Stimulated activated CD8-positive, alpha-beta memory T cell treated with anti-CD3 and anti-CD28 coated beads, Interleukin-7, amount 100 ng/mL, for 48 hours (primary cell): ENCODE results near the gene MIF4GD.
"Not testable (repeated sequence)": the region's sequence is repeated elsewhere in the genome, so short reads cannot be mapped to it uniquely, and the experiment has no call there.

Source experiments
- DNase-seq, 2 donors: peaks; one replicate each; pipeline ENCODE4 v3.0.0-alpha.2; 2020; ENCODE audit warnings: low read depth in 1 of 2; ENCODE audit errors: extremely low read depth in 1 of 2

MIF4GD gene

GRCh38 chr17:75262112-75262606 is 8.9 kb downstream of the MIF4GD start:
- DNase-seq = no peak

- DNase-seq = peak; percentile 83 to 93
Observed at GRCh38 chr17:75261336-75262111, 9.5 kb downstream of the MIF4GD start, which contains the start of the genes GGA3 and MRPS7. TSS of gene GGA3 (minus strand) at chr17:75261606. CDS start at chr17:75261587, 19 bp downstream. TSS of gene MRPS7 (plus strand) at chr17:75261879. CDS start at chr17:75261901, 22 bp downstream.

GRCh38 chr17:75260641-75261335 is 10.2 kb downstream of the MIF4GD start:
- DNase-seq = no peak

DNA sequence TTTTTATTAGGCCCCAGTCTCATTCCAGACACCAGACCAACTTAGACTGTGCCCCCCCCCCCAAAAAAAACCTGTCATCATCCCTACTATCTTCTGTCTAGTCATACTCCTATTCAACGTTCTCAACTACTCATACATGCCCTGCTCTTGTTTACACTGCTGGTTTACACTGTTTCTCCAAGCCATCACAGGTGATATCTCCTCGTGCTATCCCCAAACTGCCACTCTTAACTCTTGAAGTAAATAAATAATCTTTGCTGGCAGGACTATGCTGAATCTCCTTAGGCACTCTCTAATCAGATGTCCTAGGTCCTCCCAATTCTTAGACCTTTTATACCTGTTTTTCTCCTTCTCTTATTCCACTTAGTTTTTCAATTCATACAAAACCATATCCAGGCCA is 13.8 kb downstream of the MIF4GD start:
- DNase-seq = not testable (repeated sequence)

- not testable (repeated sequence) for DNase-seq
Observed at GRCh38 chr17:75255954-75256698, 14.9 kb downstream of the MIF4GD start.

- no peak for DNase-seq
Observed at GRCh38 chr17:75252039-75252816, 18.8 kb downstream of the MIF4GD start.

DNA sequence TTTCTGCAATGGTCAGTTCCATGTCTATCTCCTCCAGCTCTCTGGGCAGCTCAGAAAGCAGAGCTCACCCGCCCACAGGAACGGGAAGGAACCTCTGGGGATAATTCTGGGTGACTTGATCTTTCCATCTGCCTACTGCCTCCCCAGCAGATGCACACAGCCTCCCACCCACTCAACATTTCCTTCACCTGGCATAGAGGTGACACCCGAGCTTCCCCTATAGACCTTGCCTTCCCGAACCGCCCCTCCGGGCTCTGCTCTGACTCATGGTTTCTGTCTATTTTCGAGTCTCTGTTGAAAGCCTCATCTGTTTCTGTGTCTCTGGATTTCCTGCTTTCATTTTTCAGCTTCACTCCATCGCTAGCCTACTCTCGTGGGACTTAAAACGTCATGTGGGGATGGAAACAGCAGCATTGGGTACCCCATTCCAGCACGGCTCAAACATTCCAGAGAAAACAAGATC is 21.0 kb downstream of the MIF4GD start:
- peak; percentile 60 to 87 for DNase-seq

DNA sequence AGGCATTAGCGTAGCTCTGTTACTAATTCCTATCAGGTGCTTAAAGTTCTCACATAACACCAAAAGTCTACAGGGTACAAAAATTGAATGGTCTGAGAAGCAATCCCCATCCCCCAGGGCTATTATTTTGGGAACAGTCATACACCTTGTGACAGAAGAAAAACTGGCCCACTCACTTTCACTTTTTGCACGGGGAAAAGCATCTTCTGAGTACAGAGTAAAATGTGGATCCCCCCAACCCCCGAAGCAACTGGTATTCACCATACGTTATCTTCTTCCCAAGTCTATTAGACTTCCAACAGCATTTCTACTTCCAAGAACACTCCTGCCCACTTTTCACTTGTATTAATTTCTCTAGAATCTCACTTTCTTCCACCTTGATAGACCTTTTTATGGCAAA is 21.5 kb downstream of the MIF4GD start:
- no peak for DNase-seq

DNA sequence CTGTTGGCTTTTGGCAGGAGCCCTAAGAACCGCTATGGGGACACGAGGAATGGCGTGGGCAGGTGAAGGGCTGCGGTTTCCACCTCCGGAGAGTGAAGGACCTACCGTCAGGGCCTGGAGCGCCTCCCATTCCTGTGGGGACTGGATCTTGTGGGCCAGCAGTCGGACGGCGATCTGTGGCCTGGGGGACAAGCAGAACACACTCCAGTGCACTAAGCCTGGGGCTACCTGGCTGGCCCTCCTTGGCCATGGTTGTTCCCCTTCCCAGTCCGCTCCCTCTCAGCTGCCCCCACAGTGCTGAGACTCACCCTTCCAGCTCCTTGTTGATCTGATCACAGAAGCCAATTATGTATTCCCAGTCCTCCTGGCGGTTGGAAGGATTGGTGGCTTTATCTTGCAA is 24.6 kb downstream of the MIF4GD start:
- DNase-seq = no peak

DNA sequence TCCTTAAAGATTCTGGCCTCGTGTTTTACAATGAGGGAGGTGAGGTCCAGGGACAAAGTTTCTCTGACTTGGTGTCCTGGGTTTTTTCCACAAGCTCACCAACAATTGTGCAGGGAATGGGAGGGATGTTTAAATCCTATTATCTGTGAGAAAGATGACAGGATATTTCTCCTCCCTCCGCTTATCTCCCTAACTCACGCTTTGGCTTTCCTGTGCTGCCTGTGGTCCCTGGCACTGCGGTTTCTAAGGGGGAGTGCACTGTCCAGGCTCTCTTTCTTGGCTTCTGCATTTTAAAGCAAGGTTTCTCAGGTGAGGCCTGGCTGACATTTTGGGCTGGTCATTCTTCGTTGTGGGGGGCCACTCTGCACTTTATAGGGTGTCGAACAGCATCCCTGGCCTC is 26.0 kb downstream of the MIF4GD start:
- no peak for DNase-seq

DNA sequence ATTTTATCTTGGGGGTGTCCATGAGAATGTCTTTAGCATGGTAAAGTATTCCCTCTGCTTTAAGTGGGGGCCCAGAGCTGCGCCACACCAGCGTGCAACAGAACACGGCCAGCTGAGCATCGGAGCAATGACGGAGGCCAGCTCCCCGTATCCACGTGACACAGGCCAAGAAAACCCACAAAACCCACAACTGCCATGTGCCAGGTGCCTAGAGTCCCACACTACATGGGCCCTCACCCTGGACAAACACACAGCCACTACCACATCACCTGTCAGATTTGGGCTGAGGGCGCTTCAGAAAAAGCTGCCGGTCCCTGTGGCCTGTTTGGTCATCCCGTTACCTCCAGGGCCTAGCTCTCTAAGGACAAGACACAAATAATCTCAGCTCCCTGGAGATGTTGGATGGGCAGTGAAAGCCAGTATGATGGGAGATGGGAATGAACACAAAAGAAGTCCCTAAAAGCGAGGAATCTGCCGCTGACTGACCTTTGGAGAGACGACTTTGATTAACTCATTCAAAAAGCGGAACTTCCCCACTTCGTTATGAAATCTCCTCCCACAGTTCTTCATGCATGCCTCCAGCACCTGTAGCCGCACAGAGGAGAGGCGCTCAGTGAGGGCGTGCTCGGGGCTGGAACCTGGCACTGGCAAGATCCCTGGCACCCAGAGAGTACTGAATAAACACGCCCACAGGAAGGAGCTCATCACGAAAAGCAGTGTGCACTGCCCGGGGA is 26.7 kb downstream of the MIF4GD start:
- DNase-seq = no peak

DNA sequence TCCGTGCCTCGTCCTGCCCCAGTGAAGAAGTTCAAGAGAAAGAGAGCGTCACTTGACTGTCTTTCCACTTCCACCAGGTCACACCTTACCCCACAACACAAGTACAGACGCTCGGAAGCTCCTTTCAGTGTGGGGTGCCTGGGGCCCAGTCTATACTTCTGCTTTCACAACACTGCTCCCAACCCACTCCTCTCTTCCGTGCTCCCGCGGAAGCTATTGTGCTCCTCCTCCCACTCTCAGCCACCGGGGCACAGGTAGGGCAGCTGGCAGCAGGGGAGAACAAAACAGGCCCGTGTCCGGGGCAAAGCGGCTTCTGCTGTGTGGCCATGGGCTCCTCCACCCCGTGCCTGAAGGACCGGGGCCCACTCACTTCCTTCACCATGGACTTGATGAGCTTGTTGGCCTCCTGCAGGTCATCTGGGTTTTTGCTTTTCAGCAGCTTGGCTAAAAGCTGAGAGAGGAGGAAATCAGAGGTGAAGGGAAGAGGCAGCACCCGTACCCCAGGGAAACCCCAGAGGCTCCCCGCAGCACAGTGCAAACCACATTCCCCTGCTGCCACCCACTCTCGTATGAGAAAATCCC is 28.5 kb downstream of the MIF4GD start:
- DNase-seq = no peak

DNA sequence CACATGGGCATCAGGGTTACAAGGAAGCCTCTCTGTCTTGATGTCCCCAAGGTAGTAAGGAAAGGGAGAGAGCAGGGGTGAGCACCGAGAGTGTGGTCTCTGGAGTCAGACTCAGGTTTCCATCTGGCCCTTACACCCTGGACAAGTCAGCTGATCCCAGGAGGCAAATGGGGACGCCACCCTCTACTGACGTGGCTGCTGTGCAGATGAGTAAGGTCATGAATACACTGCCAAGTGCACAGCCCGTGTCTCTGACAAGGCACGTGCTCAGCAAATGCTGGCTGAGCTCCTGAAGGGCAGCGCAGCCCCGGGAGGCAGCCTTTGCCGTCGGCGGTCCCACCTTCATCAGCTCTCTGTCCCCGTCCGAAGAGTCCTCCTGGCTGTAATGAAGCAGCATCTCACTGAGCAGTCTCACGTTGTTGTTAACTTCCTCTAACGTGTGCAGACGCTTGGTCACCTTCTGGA is 29.0 kb downstream of the MIF4GD start:
- DNase-seq = no peak

- no peak for DNase-seq
Observed at GRCh38 chr17:75241502-75241901, 29.5 kb downstream of the MIF4GD start.

GRCh38 chr17:75241143-75241430 is 29.9 kb downstream of the MIF4GD start:
- no peak for DNase-seq

DNA sequence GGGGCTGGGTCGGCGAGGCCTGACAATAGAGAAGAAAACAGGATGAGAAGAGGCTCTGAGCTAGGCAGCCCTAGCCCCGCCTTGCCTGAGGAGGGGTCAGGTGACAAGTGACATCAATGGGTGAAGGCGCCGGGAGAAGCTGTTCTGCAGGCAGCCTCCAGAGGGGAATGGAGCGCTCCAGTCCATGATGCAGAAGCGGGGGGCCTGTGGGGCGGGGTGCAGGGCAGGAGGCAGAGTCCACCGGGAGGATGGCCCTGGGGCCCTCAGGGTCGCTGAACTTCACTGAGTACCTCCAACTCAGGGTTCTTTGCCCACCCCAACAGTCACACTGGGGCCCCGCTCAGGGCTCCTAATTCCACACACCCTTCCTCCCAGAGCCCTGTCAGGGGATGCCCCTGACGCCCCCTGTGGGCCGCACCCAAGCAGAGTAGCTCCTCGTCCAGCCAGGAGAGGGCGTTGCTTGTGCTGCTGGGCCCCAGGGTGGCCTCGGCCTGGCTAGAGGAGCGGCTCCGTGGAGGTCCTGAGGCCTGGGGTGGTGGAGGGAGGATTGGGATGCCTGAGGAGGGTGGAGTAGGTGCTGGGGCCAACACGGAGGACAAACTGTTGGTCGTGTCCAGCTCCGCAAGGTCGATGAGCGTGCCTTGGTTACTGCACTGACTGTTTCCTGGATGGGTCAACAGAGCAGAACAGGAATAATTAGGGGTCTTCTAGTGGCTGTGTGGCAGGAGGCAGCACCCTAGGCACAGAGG is 30.5 kb downstream of the MIF4GD start:
- no peak for DNase-seq

DNA sequence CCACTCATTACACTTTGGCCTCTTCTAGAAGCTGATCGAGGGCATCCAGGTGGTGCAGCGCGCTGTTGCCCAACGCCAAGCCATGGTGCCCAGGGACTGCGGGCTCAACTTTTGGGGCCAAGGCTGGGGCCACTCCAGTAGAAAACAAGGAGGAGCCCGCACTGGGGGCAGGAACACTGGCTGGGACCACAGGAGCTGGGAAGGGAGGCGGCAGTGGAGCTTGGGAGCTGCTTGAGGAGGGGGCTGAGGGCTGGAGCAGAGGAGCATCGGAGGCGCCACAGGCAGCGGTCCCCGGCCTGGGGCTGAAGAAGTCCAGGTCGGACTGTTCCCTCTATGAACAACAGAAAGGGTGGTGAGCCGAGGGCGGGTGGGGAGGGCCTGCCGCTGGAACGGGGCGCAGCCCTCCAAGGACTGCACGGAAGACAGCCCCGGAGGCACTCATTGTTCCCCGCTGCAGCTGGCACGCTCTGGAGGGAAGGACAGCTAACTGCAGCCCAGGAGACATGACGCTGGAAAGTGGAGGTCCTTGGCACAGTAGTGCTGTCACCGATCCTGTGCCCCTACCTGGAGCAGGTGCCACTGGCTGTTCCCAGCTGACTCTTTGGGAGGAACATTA is 31.1 kb downstream of the MIF4GD start:
- DNase-seq = no peak

GRCh38 chr17:75239214-75239613 is 31.8 kb downstream of the MIF4GD start:
- DNase-seq = no peak
